GM23248 (cell line): ENCODE measurements around the gene FAM50B. TPM values are rescaled to one million over a fixed set of nuclear protein-coding genes. Genes with fewer than 3 reads are reported as not detected.
A peak's percentile ranks its signal among the peaks of the same experiment; 100 is the strongest.

Experiments used
- DNase-seq: peaks from one replicate; pipeline ENCODE4 v3.0.0-alpha.2; 2015
- H2AFZ ChIP-seq: fragments of 200-600 bp; sonication (generic); 2 replicates; pipeline ENCODE4 v1.6.1; 2016; ENCODE audit warnings: antibody characterized with exemption
- H3F3A ChIP-seq: fragments of 200-600 bp; sonication (generic); 2 replicates; pipeline ENCODE4 v1.6.1; 2016; ENCODE audit warnings: mild to moderate bottlenecking, antibody characterized with exemption, mixed run types; ENCODE audit not compliant: insufficient read depth
- H3K27ac ChIP-seq: fragments of 200-600 bp; sonication (generic); 2 replicates; pipeline ENCODE4 v1.5.1; 2016; ENCODE audit warnings: mild to moderate bottlenecking
- H3K27me3 ChIP-seq: fragments of 200-600 bp; sonication (generic); replicated peaks from 2 replicates; pipeline ENCODE4 v1.6.1; 2016; ENCODE audit warnings: mild to moderate bottlenecking; ENCODE audit not compliant: insufficient read depth
- H3K36me3 ChIP-seq: fragments of 200-600 bp; sonication (generic); 2 replicates; pipeline ENCODE4 v1.6.1; 2016; ENCODE audit warnings: low read depth, mild to moderate bottlenecking
- H3K4me1 ChIP-seq: fragments of 200-600 bp; sonication (generic); 2 replicates; pipeline ENCODE4 v1.6.1; 2016; ENCODE audit warnings: mild to moderate bottlenecking; ENCODE audit not compliant: insufficient read depth
- H3K4me2 ChIP-seq: fragments of 200-600 bp; sonication (generic); one replicate; pipeline ENCODE4 v1.6.1; 2016; ENCODE audit warnings: mild to moderate bottlenecking; ENCODE audit not compliant: unreplicated experiment
- H3K4me3 ChIP-seq: fragments of 200-600 bp; sonication (generic); 2 replicates; pipeline ENCODE4 v1.5.1; 2016; ENCODE audit warnings: mild to moderate bottlenecking
- H3K79me2 ChIP-seq: fragments of 200-600 bp; sonication (generic); 2 replicates; pipeline ENCODE4 v1.6.1; 2016; ENCODE audit warnings: mild to moderate bottlenecking; ENCODE audit not compliant: insufficient read depth
- H3K9ac ChIP-seq: fragments of 200-600 bp; sonication (generic); 2 replicates; pipeline ENCODE4 v1.6.1; 2016; ENCODE audit warnings: mild to moderate bottlenecking
- H3K9me2 ChIP-seq: fragments of 200-600 bp; sonication (generic); 2 replicates; pipeline ENCODE4 v1.6.1; 2016; ENCODE audit warnings: mixed run types, mild to moderate bottlenecking, moderate library complexity; ENCODE audit not compliant: insufficient read depth
- H3K9me3 ChIP-seq: fragments of 200-600 bp; sonication (generic); one replicate; pipeline ENCODE4 v1.6.1; 2017; ENCODE audit warnings: low read depth
- H4K20me1 ChIP-seq: fragments of 200-600 bp; sonication (generic); 2 replicates; pipeline ENCODE4 v1.6.0; 2016; ENCODE audit not compliant: insufficient read depth
- EZH2 ChIP-seq: fragments of 200-600 bp; sonication (generic); IDR thresholded peaks from 2 replicates; pipeline ENCODE4 v1.6.1; 2018; ENCODE audit warnings: antibody characterized with exemption, mild to moderate bottlenecking; ENCODE audit not compliant: insufficient read depth, poor library complexity, severe bottlenecking
- EZH2phosphoT487 ChIP-seq: fragments of 200-600 bp; sonication (generic); IDR thresholded peaks from 2 replicates; pipeline ENCODE4 v1.6.1; 2018; ENCODE audit warnings: antibody characterized with exemption, moderate library complexity, mild to moderate bottlenecking, low read depth; ENCODE audit not compliant: insufficient read depth
- WGBS, 2 experiments: methylation state at CpG; one replicate each; pipeline ENCODE4 v1.1.6; 2015 to 2017; ENCODE audit warnings: low lambda C conversion rate in 2 of 2, low coverage in 1 of 2; ENCODE audit errors: missing lambda C conversion rate in 2 of 2; 5-methylcytosine and 5-hydroxymethylcytosine counted together
- in situ Hi-C: fragments of 300-500 bp; cut with MboI; formaldehyde crosslinking; loops from 2 replicates; pipeline ENCODE4 v1.15.0; 2020
- polyA plus RNA-seq: library from polyadenylated mRNA; unstranded; fragments of >200 nt; fragmentation: Nextera tagmentation; extraction: Ambion mirVana; gene quantifications from 2 replicates; pipeline ENCODE4 v1.2.1, GENCODE V29; 2016
- total RNA-seq: library from RNA; depleted of rRNA; stranded (reverse); fragments of >200 nt; shearing (Covaris generic); gene quantifications from 2 replicates; pipeline ENCODE4 v1.2.3, GENCODE V29; 2014

The FAM50B gene
- total and polyA plus RNA-seq, 2 experiments from 2014 or later, result 7.6 to 12.1 TPM

DNA sequence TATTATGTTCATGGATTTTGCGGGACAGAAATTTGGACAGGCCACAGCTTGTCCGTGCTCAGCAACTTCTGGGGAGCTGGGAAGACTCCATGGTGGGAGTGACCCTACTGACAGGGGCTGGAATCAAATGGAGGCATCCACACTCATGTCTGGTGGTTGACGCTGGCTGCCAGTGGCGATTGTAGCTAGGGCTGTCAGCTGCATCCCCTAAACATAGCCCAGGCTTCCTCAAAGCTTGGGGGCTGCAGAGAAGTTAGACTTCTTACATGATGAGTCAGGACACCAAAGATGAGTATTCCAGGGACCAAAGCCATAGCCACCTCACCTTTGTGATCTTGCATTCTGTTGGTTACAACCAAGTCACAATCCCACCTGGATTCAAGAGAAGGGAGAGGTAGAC is 18.4 kb upstream of the FAM50B start:
- Histone ChIP-seq H2AFZ (no peak overlapping the region), H3K9ac (no peak overlapping the region), H3K9me3 (no peaks in the 10 kb centered on the region), H4K20me1 (no peaks in the 10 kb centered on the region), H3F3A (peaks cover 34% of the 10 kb centered on the region), H3K27me3 (no peaks in the 10 kb centered on the region), H3K79me2 (no peaks in the 10 kb centered on the region), H3K4me1 (peaks cover 33% of the 10 kb centered on the region), H3K4me3 (no peak overlapping the region), H3K27ac (no peak overlapping the region), H3K4me2 (no peak overlapping the region), H3K36me3 (no peaks in the 10 kb centered on the region), H3K9me2 (no peaks in the 10 kb centered on the region)
- in situ Hi-C loops, result no loop called here
- TF ChIP-seq EZH2, result no peak
- TF ChIP-seq EZH2phosphoT487, result no peak
- DNase-seq, result no peak
- 98 to 99% methylated on average over 4 of the region's 4 CpGs for WGBS, 2 experiments

DNA sequence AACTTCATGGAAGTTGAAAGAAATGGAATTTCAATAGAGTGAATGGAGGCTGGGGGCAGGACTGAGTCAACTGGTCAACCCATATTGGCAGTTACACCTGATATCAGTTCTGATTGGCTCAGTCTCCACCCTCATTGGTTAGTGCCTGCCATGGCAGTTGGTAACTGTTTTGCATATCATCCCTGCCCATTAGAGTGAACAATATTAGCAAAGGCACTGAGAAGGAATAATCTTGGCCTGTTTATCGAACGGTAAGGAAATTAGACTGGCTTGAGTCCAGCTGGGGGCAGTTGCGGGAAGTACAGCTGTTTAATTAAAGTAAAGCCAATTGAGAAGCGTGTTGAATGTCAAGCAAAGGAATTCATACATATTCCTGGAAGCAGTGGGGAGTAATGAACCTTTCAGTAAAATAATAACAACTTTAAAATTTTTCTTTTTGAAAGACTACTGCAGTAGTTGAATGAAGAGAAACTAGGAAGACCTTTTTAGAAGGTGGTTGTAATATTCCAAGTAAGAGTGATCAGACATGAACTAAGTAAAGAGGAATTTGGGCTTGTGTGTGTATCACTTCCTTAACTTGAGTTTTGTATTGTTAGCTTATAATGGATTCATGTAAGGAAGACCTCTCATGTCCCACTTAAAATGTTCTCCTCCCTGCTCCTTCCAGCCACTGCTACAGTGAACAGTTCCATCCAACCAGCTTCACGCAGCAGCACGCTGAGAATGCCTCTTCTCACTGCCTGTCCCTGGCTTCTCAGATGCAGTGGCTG is 17.2 kb upstream of the FAM50B start:
- no peak for TF ChIP-seq EZH2phosphoT487
- no peak for TF ChIP-seq EZH2
- Histone ChIP-seq H3K9ac (no peak overlapping the region), H3F3A (peaks cover 26% of the 10 kb centered on the region), H4K20me1 (no peaks in the 10 kb centered on the region), H3K27me3 (no peaks in the 10 kb centered on the region), H3K4me1 (peaks cover 28% of the 10 kb centered on the region), H3K79me2 (no peaks in the 10 kb centered on the region), H3K36me3 (no peaks in the 10 kb centered on the region), H2AFZ (peak overlapping the region; percentile 53), H3K27ac (0 out of 2 replicates have a peak overlapping the region, but pooled peaks have one; percentile 4), H3K4me2 (peak overlapping the region; percentile 7), H3K9me3 (no peaks in the 10 kb centered on the region), H3K9me2 (no peaks in the 10 kb centered on the region), H3K4me3 (no peak overlapping the region)
- in situ Hi-C loops, result no loop called here
- 51 to 53% methylated on average over 6 of the region's 6 CpGs for WGBS, 2 experiments
- DNase-seq, result peak; percentile 40

DNA sequence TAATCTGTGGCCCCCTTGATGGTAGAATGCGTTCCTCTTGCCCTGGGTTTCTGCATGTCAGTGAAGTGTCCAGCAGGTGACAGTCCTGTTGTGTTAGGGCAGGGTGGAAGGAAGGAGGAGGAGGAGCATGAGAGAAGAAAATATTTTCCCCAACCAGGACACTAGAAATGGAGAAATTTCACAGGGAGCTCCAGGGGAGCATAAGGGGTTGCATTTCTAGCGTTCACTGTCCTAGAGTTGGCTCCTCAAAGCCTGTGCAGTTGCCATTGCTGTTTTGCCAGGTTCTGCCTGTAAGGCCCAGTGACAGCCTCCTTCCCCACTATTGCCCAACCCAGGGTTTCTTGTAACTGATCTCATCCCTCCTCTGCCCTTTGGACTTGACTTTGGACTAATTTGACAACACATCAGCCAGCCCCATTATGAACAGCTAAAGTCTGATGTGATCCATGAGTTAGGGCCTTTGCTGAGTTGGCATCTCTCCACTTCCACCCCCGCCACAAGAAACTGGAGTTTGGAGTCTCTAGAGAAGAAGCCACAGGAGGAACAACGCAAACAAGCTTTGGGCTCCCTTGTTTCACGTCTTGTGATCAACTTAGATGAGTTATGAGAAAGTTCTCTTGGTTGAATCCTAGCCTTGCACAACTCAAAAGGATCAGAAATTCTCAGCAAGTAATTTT is 14.0 kb upstream of the FAM50B start:
- in situ Hi-C loops, result no loop called here
- H3K27ac ChIP-seq, result peak overlapping the region; percentile 83
- peaks cover 25% of the 10 kb centered on the region for H3K4me1 ChIP-seq
- no peaks in the 10 kb centered on the region for H3K9me3 ChIP-seq
- H2AFZ ChIP-seq, result peak overlapping the region; percentile 67
- no peaks in the 10 kb centered on the region for H3K79me2 ChIP-seq
- peaks cover 23% of the 10 kb centered on the region; the same call in 1 of the 2 replicates for H3F3A ChIP-seq
- peak overlapping the region; percentile 28 for H3K4me2 ChIP-seq
- no peaks in the 10 kb centered on the region for H3K36me3 ChIP-seq
- H3K27me3 ChIP-seq, result no peaks in the 10 kb centered on the region
- H3K4me3 ChIP-seq, result peak overlapping the region; percentile 33; the same call in 1 of the 2 replicates
- TF ChIP-seq EZH2phosphoT487 (no peak), EZH2 (no peak)
- H4K20me1 ChIP-seq, result no peaks in the 10 kb centered on the region
- DNase-seq, result peak; percentile 76
- H3K9ac ChIP-seq, result peak overlapping the region; percentile 44
- 23 to 26% methylated on average over 5 of the region's 5 CpGs for WGBS, 2 experiments
- H3K9me2 ChIP-seq, result no peaks in the 10 kb centered on the region

DNA sequence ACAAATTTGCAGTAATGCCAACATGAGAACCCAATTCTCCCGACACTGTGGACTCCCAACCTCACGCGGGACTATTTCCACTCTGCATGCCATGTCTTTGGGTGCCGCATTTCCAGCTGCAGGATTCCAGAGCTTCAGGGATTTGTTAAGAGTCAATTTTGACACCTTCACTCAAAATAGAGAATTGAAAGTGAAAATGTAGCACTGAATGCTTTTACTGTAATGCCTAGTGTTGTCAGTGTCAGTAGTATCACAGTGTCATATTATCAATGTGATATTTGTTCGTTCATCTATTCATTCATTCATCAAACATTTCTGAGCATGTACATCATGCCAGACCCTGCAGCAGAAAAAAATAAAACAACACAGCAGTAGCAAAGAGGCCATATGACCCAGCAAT is 13.4 kb upstream of the FAM50B start:
- peak overlapping the region; percentile 83 for H3K27ac ChIP-seq
- TF ChIP-seq EZH2phosphoT487, result no peak
- TF ChIP-seq EZH2, result no peak
- no peaks in the 10 kb centered on the region for H3K79me2 ChIP-seq
- in situ Hi-C loops, result no loop called here
- peak overlapping the region; percentile 33; the same call in 1 of the 2 replicates for H3K4me3 ChIP-seq
- peaks cover 31% of the 10 kb centered on the region for H3K4me1 ChIP-seq
- 24 to 33% methylated on average over 5 of the region's 5 CpGs for WGBS, 2 experiments
- peaks cover 28% of the 10 kb centered on the region for H3F3A ChIP-seq
- no peaks in the 10 kb centered on the region for H3K27me3 ChIP-seq
- no peaks in the 10 kb centered on the region for H3K9me3 ChIP-seq
- H3K9ac ChIP-seq, result peak overlapping the region; percentile 44
- no peaks in the 10 kb centered on the region for H3K9me2 ChIP-seq
- peak overlapping the region; percentile 67 for H2AFZ ChIP-seq
- no peaks in the 10 kb centered on the region for H4K20me1 ChIP-seq
- H3K36me3 ChIP-seq, result no peaks in the 10 kb centered on the region
- DNase-seq, result no peak
- H3K4me2 ChIP-seq, result peak overlapping the region; percentile 28
